SK-N-DZ (cell line): ENCODE measurements around the gene ADRA2B.

Source experiments
- DNase-seq: peaks from one replicate; pipeline ENCODE4 v3.0.0-alpha.2; 2015; ENCODE audit warnings: low spot score

The ADRA2B gene

DNA sequence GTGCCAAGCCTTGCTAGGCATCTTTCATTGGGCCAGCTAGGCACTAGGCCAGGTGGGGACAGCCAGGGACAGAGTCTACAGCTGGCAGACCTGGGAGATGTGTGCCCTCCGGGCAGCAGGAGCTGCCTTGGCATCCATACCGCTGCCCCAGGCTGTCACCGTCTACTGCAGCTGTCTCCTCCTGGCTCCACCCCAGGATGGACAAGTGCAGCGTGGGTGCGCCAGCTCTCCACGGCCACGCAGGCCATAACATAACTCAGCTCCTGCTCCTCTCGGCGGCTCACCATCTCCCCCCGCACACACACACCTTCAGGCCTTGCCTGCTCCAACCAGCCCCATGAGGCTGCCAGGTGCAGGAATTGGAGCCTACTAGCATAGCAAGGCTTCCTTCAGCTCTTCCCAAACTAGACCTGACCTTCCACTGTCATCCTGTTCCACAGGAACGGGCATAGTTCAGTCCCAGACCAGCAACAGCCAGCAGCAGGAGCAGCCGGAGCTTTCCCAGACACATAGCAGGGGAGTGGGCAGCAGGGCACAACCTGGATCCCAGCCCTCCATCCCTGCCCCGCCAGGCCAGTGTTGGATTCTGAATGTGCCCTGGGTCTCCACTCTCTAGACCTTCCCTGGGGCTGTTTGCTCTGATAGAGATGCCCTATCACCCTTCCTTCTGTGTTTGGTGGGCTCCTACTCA, 2.5 kb upstream of the ADRA2B start:
- DNase-seq = no peak

DNA sequence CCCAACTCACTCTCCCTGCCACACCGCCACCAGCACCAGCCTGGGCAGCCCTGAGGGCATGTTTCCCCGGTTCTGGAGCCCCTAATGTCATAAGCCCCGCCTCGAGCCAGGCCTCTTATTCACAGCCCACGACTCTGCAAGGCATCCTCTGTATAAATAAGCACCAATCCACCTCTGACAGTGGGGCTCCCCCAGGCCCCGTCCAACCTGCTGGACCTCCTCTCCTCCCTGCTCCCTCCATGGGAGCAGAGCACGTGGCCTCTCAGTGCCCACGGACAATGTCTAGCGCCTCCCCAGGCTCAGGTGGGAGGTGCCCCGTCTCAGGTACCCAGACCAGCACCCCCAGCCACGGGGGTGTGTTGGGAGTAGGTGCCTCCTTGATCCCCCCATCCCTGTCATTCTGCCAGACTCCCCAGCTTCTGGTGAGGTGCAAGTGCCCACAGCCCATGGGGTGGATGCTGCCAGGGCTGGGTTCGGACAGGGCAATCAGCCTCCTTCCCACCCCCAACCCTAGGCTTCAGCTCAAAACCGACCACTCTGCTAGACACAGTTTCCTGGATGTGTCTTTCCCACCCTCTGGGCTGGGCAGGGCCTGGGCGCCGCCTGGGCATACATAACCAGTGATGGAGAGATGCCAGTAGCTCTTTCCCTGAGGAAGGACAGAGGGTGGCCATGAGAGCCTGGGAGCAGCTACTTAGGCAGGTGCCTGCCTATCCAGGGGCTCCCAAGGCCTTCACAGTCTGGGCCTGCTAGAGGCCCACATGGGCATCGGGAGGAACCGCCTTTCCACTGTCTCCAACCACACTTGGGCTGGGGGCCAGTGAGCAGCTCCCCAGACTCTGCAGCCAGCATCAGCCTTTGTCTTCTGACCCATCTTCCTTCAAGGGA, 1.6 kb upstream of the ADRA2B start:
- DNase-seq = no peak

DNA sequence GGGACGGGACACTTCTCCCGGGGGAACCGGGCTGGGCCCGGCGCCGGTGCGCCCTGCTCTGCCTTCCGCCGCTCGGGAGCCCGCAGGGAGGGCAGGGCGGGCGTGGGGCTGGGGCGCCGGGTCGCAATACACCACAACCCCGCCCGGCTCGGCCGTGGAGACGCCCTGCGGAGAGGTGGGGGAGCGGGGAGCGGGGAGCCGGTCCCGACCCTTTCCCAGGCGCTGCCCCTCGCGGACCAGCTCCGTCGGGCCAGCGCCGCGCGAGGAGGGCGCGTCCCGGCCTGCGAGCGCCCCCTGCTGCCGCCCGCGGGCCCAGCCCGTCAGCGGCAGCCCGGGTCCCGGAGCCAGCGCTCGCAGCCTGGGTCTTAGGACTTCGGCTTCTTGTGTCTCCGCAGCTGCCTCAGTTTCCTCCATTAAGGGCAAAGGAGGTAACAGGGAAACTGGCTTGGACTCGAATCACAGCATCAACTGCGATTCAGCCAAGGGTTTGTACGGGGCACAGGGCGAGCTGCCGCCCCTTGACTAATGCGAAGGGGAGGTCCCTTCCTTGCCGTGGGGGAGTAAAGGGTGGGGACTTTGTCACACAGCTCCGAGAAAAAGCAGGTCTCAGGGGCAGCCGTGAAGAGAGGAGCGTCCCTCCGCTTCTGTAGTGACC, 635 bp upstream of the ADRA2B start:
- DNase-seq = no peak

DNA sequence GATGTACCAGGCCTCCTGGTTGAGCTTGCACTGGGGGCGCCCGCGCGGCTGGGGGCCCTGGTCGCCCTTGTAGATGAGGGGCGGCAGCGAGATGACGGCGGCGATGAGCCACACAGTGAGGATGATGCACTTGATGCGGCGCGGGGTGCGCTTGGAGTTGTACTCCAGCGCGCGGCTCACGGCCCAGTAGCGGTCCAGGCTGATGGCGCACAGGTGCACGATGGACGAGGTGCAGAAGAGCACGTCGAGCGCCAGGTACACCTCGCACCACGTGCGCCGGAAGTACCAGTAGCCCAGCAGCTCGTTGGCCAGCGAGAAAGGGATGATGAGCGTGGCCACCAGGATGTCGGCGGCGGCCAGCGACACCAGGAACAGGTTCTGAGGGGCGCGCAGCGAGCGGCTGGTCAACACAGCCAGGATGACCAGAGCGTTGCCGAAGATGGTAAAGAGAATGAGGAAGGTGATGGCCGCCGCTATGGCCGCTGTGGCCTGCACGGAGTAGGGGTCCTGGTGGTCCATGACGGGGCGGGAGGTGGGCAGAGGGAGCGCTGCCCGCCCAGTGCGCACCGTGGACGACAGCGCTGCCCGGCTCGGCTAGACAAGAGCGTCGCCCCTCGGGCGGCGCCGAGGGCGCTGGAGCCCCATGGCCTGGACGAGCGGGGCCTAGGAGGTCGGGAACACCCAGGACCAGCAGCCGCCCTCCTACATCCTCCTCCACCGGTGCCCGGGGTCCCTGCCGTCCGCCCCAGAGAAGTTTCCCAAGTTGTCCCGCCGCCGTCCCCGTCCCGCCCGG, 544 bp downstream of the ADRA2B start:
- DNase-seq = no peak

DNA sequence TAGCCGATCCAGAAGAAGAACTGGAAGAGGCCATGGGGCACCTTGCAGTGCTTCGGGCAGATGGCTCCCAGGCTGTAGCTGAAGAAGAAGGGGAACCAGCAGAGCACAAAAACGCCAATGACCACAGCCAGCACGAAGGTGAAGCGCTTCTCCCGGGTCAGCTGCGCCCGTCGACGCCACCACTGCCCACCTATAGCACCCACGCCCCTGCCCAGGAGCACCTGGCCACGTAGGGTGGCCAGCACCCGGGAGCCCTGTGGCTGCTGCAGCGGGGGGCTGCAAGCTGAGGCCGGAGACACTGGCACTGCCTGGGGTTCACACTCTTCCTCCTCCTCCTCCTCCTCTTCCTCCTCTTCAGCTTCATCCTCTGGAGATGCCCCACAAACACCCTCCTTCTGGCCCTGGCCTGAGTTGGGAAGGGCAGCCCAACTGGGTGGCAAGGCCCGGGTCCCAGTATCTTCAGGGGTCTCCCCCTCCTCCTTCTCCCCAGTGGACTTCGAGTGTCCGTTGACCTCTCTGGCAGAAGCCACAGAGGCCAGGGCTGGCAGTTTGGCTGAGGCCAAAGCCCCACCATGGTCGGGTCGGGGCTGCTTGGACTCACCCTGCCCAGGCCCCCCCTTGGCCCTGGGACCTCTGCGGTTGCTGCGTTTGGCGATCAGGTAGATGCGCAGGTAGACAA, 1.3 kb downstream of the ADRA2B start:
- no peak for DNase-seq

DNA sequence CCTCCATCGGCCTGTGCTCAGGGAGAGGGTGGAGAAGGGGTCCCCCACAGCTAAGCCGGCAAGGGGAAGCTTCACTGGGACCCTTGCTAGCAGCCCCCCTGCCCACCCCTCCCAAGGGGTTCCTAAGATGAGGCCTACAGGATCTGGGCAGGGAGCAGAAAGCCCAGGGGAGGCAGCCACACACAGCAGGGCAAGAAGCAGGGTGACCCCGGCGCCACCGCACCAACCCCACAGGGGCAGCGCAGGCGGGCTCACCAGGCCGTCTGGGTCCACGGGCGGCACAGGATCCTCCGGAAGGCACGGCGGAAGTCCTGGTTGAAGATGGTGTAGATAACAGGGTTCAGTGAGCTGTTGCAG, 1.8 kb downstream of the ADRA2B start:
- DNase-seq = no peak

DNA sequence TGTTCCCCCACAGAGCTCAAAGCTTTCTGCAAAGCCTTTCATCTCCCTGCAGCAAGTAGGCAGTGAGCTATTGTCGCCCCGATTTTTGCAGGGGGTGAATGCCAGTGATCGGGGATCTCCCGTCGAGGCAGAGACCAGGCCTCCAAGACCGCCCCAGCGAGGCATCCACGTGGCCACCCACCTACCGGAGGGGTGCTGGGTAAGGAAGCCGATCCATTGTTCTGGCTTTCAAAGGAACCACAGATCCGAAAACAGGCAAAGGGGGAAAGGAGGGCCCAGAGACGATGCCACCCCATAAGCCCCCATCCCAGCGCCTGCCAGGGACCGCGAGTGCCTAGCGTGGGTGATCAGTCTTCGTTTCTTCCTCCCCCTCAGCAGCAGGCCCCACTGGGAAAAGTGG, 2.4 kb downstream of the ADRA2B start:
- DNase-seq = no peak

DNA sequence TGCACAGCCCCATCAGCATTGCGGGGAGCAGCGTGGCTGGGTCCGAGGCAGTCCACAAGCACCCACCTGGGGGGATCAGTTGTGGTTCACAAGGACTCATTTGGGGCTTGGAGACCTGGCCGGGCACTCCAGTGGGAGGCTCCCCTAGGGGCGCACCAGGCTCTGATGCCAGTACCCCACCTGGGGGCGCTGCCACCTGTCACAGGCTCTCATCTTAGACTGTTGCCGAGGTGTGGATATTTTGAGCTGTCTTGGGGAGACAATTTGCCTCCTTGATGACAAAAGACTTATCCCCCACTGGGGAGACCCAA, 3.0 kb downstream of the ADRA2B start:
- DNase-seq = no peak

DNA sequence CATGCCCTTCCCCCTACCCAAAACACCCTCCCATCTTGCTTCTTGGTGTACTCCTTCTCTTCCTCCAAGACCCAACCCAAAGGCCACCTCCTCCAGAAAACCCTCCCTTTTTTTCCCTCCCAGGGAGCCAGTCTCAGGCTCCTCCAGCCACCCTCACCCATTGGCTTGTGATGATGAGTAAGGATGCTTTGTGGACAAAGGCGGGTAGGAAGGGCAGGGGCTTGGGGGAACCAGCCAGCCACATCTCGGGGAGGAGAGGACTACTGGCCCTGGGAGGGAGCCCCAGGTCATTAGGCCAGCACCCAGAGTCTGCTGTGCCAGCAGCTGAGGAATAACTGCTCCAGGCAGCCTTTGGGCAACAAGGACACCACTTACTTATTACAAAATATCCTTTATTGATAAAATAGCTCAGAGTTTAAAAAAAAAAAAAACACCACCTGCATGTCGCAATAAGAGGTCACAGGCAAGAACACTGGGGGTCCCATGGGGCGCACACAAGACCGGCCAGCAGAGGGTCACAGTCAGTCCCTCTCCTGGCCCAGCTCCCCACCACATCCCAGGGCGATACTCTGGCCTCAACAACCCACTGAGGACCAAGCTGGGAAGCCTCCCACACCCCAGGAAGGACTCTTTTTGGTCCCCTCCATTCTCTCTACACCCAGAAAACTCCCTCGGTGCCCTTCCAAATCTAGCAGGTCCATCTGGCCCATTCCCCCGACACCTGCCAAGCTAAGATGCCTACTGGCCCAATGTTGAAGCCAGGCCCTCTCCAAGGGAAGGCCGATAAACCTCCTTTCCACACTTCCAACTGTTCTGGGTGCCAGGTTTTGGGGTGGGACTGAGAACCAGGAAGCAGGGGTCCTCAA, 3.6 kb downstream of the ADRA2B start:
- DNase-seq = no peak

DNA sequence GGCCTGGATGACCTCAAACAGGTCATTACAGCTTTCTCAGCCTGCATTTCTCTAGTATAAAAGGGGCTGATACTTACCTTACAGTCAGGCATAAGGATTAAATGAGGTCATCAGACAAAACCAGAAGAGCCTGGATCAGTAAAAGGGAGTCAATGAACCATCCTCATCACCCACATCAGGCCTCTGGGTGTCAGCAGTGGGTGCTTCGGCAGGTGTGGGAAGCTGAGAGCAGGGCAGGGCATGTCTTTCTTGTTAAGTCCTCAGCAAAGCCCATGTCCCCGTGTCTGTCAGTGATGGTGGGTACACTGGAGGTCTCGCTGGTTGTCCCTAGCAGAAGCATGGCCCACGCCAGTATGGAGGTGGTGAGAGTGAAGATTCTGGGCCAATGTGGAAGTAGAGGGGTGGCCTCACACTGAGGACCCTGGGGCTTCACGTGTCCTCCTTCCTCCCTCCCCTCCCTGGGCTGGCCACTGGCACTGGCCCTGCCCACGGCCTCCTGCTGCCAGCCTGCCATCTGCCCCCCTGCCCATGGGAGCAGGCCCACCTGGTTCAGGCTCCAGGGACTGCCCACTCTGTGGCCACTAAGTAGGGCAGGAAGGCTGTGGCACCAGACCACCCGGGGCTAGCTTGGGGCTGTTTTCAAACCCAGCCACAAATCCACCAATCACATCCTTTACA, 4.4 kb downstream of the ADRA2B start:
- DNase-seq = no peak

DNA sequence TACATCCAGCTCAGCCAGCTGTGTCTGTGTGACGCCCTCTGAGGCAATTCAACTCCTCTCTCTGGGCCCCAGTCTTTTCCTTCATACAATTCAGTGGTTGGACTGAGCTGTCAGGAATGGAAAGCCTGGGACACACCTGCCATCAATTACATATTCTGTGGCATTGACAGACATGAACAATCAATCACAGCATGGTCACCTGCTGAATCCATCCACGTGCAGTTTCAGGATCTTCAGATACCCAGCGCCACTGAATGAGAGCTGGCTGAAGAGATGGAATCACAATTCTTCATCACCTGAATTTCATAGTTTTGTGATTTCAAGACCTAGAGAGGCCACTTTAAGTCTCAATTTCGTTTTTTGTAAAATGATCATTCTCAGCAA, 5.1 kb downstream of the ADRA2B start:
- DNase-seq = no peak

DNA sequence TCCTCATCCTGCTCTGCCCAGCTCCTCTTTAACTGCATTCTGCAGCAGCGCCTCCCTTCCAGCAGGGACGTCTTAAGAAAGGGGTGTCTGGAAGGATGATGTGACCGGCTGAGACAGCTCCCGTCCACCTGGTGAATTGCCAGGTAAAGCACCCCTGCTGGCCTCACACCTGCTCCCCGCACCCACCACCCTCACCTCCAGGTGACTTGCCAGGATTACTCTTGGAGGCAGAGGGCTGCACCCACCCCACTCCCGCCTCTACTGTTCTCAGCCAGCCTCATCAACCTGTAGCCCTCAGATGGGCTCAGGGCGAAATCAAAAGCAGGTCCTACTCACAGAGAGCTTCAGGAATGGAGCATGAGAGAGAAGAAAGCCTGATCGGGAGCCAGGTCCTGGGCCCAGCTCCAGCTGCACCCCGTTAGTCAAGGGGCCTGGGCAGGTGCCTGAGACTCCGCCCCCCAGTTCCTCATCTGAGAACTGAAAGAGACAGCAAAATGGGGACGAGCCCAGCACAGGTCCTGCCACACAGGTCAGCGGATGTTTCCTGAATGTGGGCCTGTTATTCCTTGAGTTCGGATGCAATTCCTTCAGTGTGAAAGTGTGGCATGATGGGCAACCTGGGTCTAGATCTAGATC, 5.6 kb downstream of the ADRA2B start:
- DNase-seq = no peak

DNA sequence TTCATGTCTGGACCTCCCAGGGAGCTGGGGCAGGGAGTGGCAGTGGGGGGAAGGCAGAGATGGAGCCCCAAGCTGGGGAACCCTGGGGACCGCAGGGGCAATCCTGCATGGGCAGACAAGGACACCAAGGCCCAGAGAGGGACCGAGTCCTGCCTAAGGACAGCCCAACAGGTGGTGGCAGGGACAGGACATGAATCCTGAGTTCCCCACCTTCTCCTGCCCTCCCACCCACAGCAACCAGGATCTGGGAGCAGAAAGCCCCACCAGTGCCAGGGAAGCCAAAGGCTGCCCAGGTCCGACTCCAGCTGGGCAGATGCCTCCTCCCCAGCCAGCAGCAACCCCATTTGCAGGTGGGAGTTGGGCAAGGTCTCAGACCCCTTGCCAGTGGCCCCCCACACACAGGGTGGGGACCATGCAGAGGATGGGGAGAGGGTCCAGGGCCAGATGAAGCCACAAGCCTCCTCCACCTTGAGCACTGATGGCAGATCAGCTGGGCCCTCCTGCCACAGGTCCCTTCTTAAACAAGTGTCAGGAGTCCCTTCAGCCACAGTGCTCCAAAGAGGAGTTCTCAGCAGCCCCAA, 6.3 kb downstream of the ADRA2B start:
- DNase-seq = no peak

DNA sequence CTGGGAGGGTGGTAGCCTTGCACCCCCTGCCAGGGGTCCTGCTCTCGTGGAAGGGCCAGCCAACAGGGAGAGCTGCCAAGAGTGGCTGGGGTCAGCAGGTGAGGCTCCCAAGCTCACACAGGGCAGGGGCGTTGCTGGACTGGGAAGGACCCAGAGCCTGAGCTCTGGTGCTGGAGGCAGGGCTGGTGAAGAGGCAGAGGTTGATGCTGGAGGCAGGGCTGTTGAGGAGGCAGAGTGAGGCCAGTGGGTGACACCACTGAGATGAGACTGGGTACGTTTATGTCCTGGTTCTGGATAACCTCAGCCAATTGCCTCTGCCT, 7.0 kb downstream of the ADRA2B start:
- DNase-seq = no peak

DNA sequence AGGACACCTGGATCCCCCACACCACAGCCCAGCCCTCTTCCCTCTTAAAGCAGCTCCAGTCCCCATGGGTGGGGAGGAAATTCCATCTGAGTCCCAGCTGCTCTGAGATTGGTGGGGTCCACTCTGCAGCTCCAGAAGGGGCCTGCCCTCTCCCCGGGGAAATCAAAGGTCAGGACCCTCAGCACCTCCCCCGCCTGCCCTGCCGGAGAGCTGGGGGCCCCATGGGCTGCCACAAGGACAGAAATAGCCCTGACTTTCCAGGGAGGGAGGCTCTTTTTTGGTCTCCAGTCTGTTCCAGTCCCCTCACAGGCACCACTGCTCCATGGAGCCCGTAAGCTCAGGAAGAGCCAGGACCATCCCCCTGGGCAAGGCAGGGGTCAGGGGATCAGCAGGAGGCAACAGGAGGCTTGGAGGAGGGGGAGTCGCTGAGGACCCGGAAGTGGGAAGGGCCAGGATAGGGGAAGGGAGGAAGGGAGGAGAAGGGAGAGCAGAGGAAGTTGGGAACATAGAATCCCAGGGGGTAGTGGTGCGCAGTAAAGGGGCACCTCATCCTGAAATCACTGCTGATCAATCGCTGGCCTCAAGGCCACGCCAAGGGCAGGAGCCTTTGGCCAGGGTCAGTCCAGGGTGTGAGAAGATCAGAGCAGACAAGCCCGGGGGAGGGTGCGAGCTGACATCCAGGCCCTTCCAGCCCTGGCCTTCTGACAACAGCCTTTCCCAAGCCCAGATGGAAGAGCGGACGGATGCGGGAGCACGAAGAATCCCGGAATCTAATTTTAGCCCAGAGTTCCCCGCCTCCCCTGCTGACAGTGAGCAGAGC, 7.6 kb downstream of the ADRA2B start:
- peak; percentile 67 for DNase-seq

DNA sequence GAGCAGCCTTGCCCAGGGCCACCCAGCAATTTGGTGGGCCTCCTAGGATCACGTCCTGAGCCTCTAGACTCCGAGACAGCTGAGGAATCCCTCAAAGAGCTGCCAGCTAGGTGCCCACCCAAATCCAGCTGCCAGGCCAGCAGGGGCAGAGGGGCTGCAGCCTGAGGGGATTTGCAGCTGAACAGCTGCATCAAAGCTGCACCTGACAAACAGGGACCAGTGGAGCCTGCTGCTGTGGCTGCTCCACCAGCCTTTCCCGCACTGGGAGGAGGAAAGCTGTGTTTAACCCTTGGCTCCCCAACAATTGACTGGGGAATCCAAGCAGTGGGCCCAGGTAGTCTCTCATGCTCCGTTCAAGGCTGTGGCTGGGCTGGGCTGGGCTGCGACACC, 8.2 kb downstream of the ADRA2B start:
- no peak for DNase-seq

DNA sequence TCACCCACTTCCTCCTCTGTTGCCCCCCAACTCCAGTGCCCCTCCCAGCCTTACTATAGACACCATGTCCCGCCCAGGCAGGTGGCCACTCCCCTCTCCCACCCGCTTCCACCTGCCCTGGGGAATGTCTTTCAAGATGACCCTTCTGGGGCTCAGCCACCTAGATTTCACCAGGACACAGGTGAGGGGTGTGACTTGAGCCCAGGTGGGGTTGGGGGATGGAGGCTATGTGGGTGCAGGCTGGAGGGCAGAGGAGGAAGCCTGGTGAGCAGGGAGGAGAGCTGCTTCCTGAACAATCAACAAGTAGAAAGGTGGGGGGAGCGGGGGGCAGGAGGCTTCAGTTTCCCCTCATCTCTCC, 8.7 kb downstream of the ADRA2B start:
- DNase-seq = no peak

DNA sequence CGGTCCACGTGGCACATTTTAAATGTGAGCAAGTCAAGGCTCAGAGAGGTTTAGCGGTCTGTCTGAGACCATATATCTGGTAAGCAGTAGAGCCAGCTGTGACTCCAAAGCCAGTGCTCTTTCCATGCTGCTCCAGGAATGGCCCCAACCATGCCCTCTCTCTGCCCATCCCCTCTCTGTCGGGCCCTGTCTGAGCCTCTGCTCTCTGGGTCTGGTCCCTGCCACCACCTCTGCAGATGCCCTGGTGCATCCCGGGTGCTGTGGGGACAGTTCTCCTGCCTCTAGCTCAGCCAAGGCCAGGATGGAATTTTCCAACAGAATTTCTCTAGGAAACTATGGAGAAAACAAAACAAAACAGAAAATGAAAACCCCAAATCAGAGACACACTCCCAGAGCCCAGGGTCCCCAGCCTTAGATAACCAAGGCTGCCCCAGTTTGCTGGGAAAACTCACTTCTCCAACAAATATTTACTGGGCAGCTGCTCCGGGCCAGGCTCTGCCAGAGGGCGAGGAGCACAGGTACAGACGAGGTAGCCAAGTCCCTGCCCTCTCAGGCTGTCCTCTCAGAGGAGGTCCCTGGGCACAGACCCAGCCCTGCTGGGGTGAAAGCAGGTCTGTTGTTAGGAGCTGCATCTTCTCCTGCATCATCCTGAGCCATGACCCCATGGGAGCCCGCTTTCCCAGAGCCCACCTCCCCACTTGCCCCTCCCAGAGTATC, 9.2 kb downstream of the ADRA2B start:
- DNase-seq = no peak
